Measurements from ENCODE around the gene CDIPT. TPM values are rescaled to one million over a fixed set of nuclear protein-coding genes. Genes with fewer than 3 reads are reported as not detected.

CDIPT gene
- total RNA-seq, 1 experiment from 2014 or later: 58.3 TPM

GRCh38 chr16:29901607-29901945 is 38.5 kb upstream of the CDIPT start:
- H3K79me2 ChIP-seq (ENCODE audit: insufficient read depth, low read length): no peaks in the 10 kb centered on the region
- H2AFZ ChIP-seq (ENCODE audit: low read depth, low read length, poor library complexity, severe bottlenecking): no peak overlapping the region
- H3K9ac ChIP-seq (ENCODE audit: low read length): peak overlapping the region; percentile 73; the same call in 1 of the 2 replicates
- H3K4me2 ChIP-seq (ENCODE audit: low read length): peak overlapping the region; percentile 93
- no peaks in the 10 kb centered on the region for H3K27me3 ChIP-seq (ENCODE audit: insufficient read depth, low read length)
- no peaks in the 10 kb centered on the region for H3K9me3 ChIP-seq (ENCODE audit: control insufficient read depth in 1 of 2, insufficient read depth in 1 of 2, low read depth in 1 of 2, low read length in 2 of 2)
- TF ChIP-seq EZH2phosphoT487 (IDR thresholded peaks at IDR 0.05; ENCODE audit: borderline replicate concordance): no peak
- TF ChIP-seq EZH2 (IDR thresholded peaks at IDR 0.05): no peak
- TF ChIP-seq RAD21 (IDR thresholded peaks at IDR 0.05; ENCODE audit: low read depth): no peak
- no peak for TF ChIP-seq POLR2AphosphoS5 (IDR thresholded peaks at IDR 0.05; ENCODE audit: low read depth, low read length)
- no peak for TF ChIP-seq ZFX (IDR thresholded peaks at IDR 0.05)
- no peak for TF ChIP-seq CTCF (IDR thresholded peaks at IDR 0.05 in 2 of 3, conservative IDR thresholded peaks at IDR 0.05 in 1 of 3; ENCODE audit: borderline replicate concordance in 1 of 3, insufficient read depth in 1 of 3, low read depth in 2 of 3, low read length in 2 of 3)
- TF ChIP-seq SP1 (IDR thresholded peaks at IDR 0.05; ENCODE audit: low read depth): no peak
- no peak for TF ChIP-seq JUND (IDR thresholded peaks at IDR 0.05)
- no peak for TF ChIP-seq ATF3 (IDR thresholded peaks at IDR 0.05)
- TF ChIP-seq SRF (IDR thresholded peaks at IDR 0.05; ENCODE audit: low read depth): no peak
- no peak for TF ChIP-seq ZBTB33 (IDR thresholded peaks at IDR 0.05; ENCODE audit: extremely low read depth, insufficient replicate concordance, low read length)
- TF ChIP-seq CEBPB (IDR thresholded peaks at IDR 0.05; ENCODE audit: low read depth): no peak
- TF ChIP-seq REST (IDR thresholded peaks at IDR 0.05; ENCODE audit: low read depth): no peak
- no peak for TF ChIP-seq ELF1 (IDR thresholded peaks at IDR 0.05; ENCODE audit: borderline replicate concordance, low read depth)
- no peak for TF ChIP-seq CBX3 (IDR thresholded peaks at IDR 0.05; ENCODE audit: low read depth)
- no peak for TF ChIP-seq ZNF274 (IDR thresholded peaks at IDR 0.05; ENCODE audit: low read depth, low read length)
- TF ChIP-seq MAX (IDR thresholded peaks at IDR 0.05): no peak
- H3K9me2 ChIP-seq (ENCODE audit: insufficient read depth): no peaks in the 10 kb centered on the region
- ATAC-seq: no peak
- ChIA-PET RAD21 (ENCODE audit: low non-redundant PET in 1 of 2, low total read pairs in 2 of 2, uncharacterized antibody in 2 of 2, unreplicated experiment in 2 of 2) (no interaction called here), CTCF (no interaction called here), POLR2A (interaction anchor here (1.1 kb wide), 1 partner anchor 12 kb away, joined by 3 read pairs; no protein-coding TSS in a partner anchor)
- intact Hi-C loops (cut with micrococcal nuclease): no loop called here
- H4K20me1 ChIP-seq (ENCODE audit: insufficient read depth): no peaks in the 10 kb centered on the region
- no TSS peak for BruUV-seq (replicated peaks)
- H3K4me3 ChIP-seq (replicated peaks in 1 of 2; ENCODE audit: low read depth in 1 of 2, low read length in 2 of 2): no peak overlapping the region
- H3K27ac ChIP-seq (ENCODE audit: low read depth, low read length): peak overlapping the region; percentile 78; the same call in 1 of the 2 replicates
- H3K4me1 ChIP-seq (ENCODE audit: control insufficient read depth in 1 of 2, insufficient read depth in 2 of 2, low read length in 2 of 2): peaks cover 9 to 31% of the 10 kb centered on the region in 2 experiments
- no peak for DNase-seq (ENCODE audit: low read depth, low spot score)
- no peaks in the 10 kb centered on the region for H3K36me3 ChIP-seq (ENCODE audit: control insufficient read depth in 1 of 2, insufficient read depth in 2 of 2, low read length in 2 of 2)

Data from HCT116 (cell line).